ENCODE data around the gene TMEM59L. TPM values are rescaled to one million over a fixed set of nuclear protein-coding genes. Genes with fewer than 3 reads are reported as not detected.

Gene TMEM59L
- polyA plus RNA-seq (2013), result not detected

- peaks cover 0 to 31% (median 23%) of the 10 kb centered on the region in 4 experiments for H3K4me1 ChIP-seq (ENCODE audit: control extremely low read depth in 1 of 4, control insufficient read depth in 4 of 4, insufficient read depth in 4 of 4, low read length in 3 of 4)
- H3K36me3 ChIP-seq (ENCODE audit: control insufficient read depth in 4 of 4, insufficient read depth in 4 of 4, low read length in 3 of 4), result no peaks in the 10 kb centered on the region
- H3K27ac ChIP-seq (ENCODE audit: insufficient read depth in 1 of 2, low read depth in 1 of 2, low read length in 2 of 2, poor library complexity in 1 of 2, severe bottlenecking in 2 of 2), result no peak within 1 kb of the TSS
- peak within 1 kb of the TSS in 5 of 7 experiments; percentile 25 to 59 (median 52) for H3K4me3 ChIP-seq (ENCODE audit: control insufficient read depth in 1 of 7, extremely low read depth in 1 of 7, insufficient read depth in 4 of 7, low read depth in 2 of 7, low read length in 6 of 7)
- CTCF ChIA-PET, result interaction anchor here (1.6 to 1.7 kb wide), 2 partner anchors 25 to 162 kb away, joined by 3 read pairs; partner anchors contain the start of gene REX1BD
- peaks cover 9 to 97% (median 44%) of the 10 kb centered on the region in 5 experiments for H3K27me3 ChIP-seq (replicated peaks in 2 of 5; ENCODE audit: control insufficient read depth in 4 of 5, insufficient read depth in 5 of 5, low read length in 4 of 5)
- peaks cover 0 to 6% (median 0%) of the 10 kb centered on the region in 5 experiments for H3K9me3 ChIP-seq (ENCODE audit: control extremely low read depth in 1 of 5, control insufficient read depth in 4 of 5, insufficient read depth in 2 of 5, low read depth in 1 of 5, low read length in 4 of 5)
- DNase-seq, result peak in 2 of 3 donors; percentile 82 to 88
- POLR2A ChIA-PET, result no interaction called here
- WGBS (ENCODE audit: insufficient coverage), result 1% methylated on average over 59 of the region's 70 CpGs
Observed at GRCh38 chr19:18612772-18613588, at the start of gene TMEM59L. TSS of gene TMEM59L (plus strand) at chr19:18612870. CDS start at chr19:18612959, 89 bp downstream.

GRCh38 chr19:18566953-18567352 lies 45.7 kb upstream of the TMEM59L start:
- no peak for DNase-seq
- Histone ChIP-seq H3K36me3 (ENCODE audit: control insufficient read depth in 4 of 4, insufficient read depth in 4 of 4, low read length in 3 of 4) (peaks cover 22 to 72% (median 49%) of the 10 kb centered on the region in 4 experiments), H3K27ac (ENCODE audit: insufficient read depth in 1 of 2, low read depth in 1 of 2, low read length in 2 of 2, poor library complexity in 1 of 2, severe bottlenecking in 2 of 2) (no peak overlapping the region), H3K4me1 (ENCODE audit: control extremely low read depth in 1 of 4, control insufficient read depth in 4 of 4, insufficient read depth in 4 of 4, low read length in 3 of 4) (peaks cover 0 to 7% (median 5%) of the 10 kb centered on the region in 4 experiments), H3K4me3 (ENCODE audit: control insufficient read depth in 1 of 7, extremely low read depth in 1 of 7, insufficient read depth in 4 of 7, low read depth in 2 of 7, low read length in 6 of 7) (no peak overlapping the region), H3K9me3 (ENCODE audit: control extremely low read depth in 1 of 5, control insufficient read depth in 4 of 5, insufficient read depth in 2 of 5, low read depth in 1 of 5, low read length in 4 of 5) (no peaks in the 10 kb centered on the region), H3K27me3 (replicated peaks in 2 of 5; ENCODE audit: control insufficient read depth in 4 of 5, insufficient read depth in 5 of 5, low read length in 4 of 5) (no peaks in the 10 kb centered on the region)
- CTCF ChIA-PET, result interaction anchor here (1.1 to 1.2 kb wide), 2 partner anchors 10 to 23 kb away, joined by 3 read pairs; partner anchors contain the start of gene KXD1
- WGBS (ENCODE audit: insufficient coverage), result 100% methylated on average over 4 of the region's 8 CpGs
- POLR2A ChIA-PET, result no interaction called here

GRCh38 chr19:18568367-18568766 lies 44.3 kb upstream of the TMEM59L start:
- ChIA-PET CTCF (no interaction called here), POLR2A (no interaction called here)
- no peaks in the 10 kb centered on the region for H3K9me3 ChIP-seq (ENCODE audit: control extremely low read depth in 1 of 5, control insufficient read depth in 4 of 5, insufficient read depth in 2 of 5, low read depth in 1 of 5, low read length in 4 of 5)
- 96% methylated on average over 14 of the region's 15 CpGs for WGBS (ENCODE audit: insufficient coverage)
- no peaks in the 10 kb centered on the region for H3K27me3 ChIP-seq (replicated peaks in 2 of 5; ENCODE audit: control insufficient read depth in 4 of 5, insufficient read depth in 5 of 5, low read length in 4 of 5)
- H3K36me3 ChIP-seq (ENCODE audit: control insufficient read depth in 4 of 4, insufficient read depth in 4 of 4, low read length in 3 of 4), result peaks cover 15 to 60% (median 46%) of the 10 kb centered on the region in 4 experiments
- no peak for DNase-seq
- no peak overlapping the region for H3K27ac ChIP-seq (ENCODE audit: insufficient read depth in 1 of 2, low read depth in 1 of 2, low read length in 2 of 2, poor library complexity in 1 of 2, severe bottlenecking in 2 of 2)
- peaks cover 7 to 20% (median 16%) of the 10 kb centered on the region in 4 experiments for H3K4me1 ChIP-seq (ENCODE audit: control extremely low read depth in 1 of 4, control insufficient read depth in 4 of 4, insufficient read depth in 4 of 4, low read length in 3 of 4)
- H3K4me3 ChIP-seq (ENCODE audit: control insufficient read depth in 1 of 7, extremely low read depth in 1 of 7, insufficient read depth in 4 of 7, low read depth in 2 of 7, low read length in 6 of 7), result no peak overlapping the region

GRCh38 chr19:18571564-18572344 lies 40.9 kb upstream of the TMEM59L start, which contains the start of gene UBA52:
TSS of gene UBA52 (plus strand) at chr19:18571857. CDS start at chr19:18573301, 1,444 bp downstream.
- peaks cover 23 to 63% (median 52%) of the 10 kb centered on the region in 4 experiments for H3K36me3 ChIP-seq (ENCODE audit: control insufficient read depth in 4 of 4, insufficient read depth in 4 of 4, low read length in 3 of 4)
- H3K4me3 ChIP-seq (ENCODE audit: control insufficient read depth in 1 of 7, extremely low read depth in 1 of 7, insufficient read depth in 4 of 7, low read depth in 2 of 7, low read length in 6 of 7), result peak within 1 kb of the TSS; percentile 68 to 99 (median 95)
- no peaks in the 10 kb centered on the region for H3K27me3 ChIP-seq (replicated peaks in 2 of 5; ENCODE audit: control insufficient read depth in 4 of 5, insufficient read depth in 5 of 5, low read length in 4 of 5)
- CTCF ChIA-PET, result interaction anchor here (0.9 to 6.3 kb wide), 7 partner anchors 10 to 79 kb away, joined by 3 to 43 read pairs (median 5); partner anchors contain the start of gene REX1BD
- POLR2A ChIA-PET, result interaction anchor here (0.6 to 1.7 kb wide), 6 partner anchors 14 to 279 kb away, joined by 3 to 15 read pairs (median 4); partner anchors contain the start of genes ELL, KXD1 and REX1BD
- peak within 1 kb of the TSS; percentile 79 to 96 for H3K27ac ChIP-seq (ENCODE audit: insufficient read depth in 1 of 2, low read depth in 1 of 2, low read length in 2 of 2, poor library complexity in 1 of 2, severe bottlenecking in 2 of 2)
- H3K4me1 ChIP-seq (ENCODE audit: control extremely low read depth in 1 of 4, control insufficient read depth in 4 of 4, insufficient read depth in 4 of 4, low read length in 3 of 4), result peaks cover 7 to 22% (median 20%) of the 10 kb centered on the region in 4 experiments
- H3K9me3 ChIP-seq (ENCODE audit: control extremely low read depth in 1 of 5, control insufficient read depth in 4 of 5, insufficient read depth in 2 of 5, low read depth in 1 of 5, low read length in 4 of 5), result no peaks in the 10 kb centered on the region
- peak; percentile 98 to 99 (median 99) for DNase-seq
- under 1% methylated on average over 70 of the region's 75 CpGs for WGBS (ENCODE audit: insufficient coverage)

GRCh38 chr19:18574691-18575291 lies 37.9 kb upstream of the TMEM59L start:
- no peak overlapping the region for H3K27ac ChIP-seq (ENCODE audit: insufficient read depth in 1 of 2, low read depth in 1 of 2, low read length in 2 of 2, poor library complexity in 1 of 2, severe bottlenecking in 2 of 2)
- CTCF ChIA-PET, result interaction anchor here (6.3 kb wide), 1 partner anchor 15 kb away, joined by 43 read pairs; the partner anchor contains the start of gene REX1BD
- H3K36me3 ChIP-seq (ENCODE audit: control insufficient read depth in 4 of 4, insufficient read depth in 4 of 4, low read length in 3 of 4), result peaks cover 13 to 43% (median 30%) of the 10 kb centered on the region in 4 experiments
- peaks cover 7 to 22% (median 20%) of the 10 kb centered on the region in 4 experiments for H3K4me1 ChIP-seq (ENCODE audit: control extremely low read depth in 1 of 4, control insufficient read depth in 4 of 4, insufficient read depth in 4 of 4, low read length in 3 of 4)
- no peaks in the 10 kb centered on the region for H3K9me3 ChIP-seq (ENCODE audit: control extremely low read depth in 1 of 5, control insufficient read depth in 4 of 5, insufficient read depth in 2 of 5, low read depth in 1 of 5, low read length in 4 of 5)
- no peak for DNase-seq
- H3K4me3 ChIP-seq (ENCODE audit: control insufficient read depth in 1 of 7, extremely low read depth in 1 of 7, insufficient read depth in 4 of 7, low read depth in 2 of 7, low read length in 6 of 7), result no peak overlapping the region
- 98% methylated on average over 18 of the region's 18 CpGs for WGBS (ENCODE audit: insufficient coverage)
- POLR2A ChIA-PET, result no interaction called here
- H3K27me3 ChIP-seq (replicated peaks in 2 of 5; ENCODE audit: control insufficient read depth in 4 of 5, insufficient read depth in 5 of 5, low read length in 4 of 5), result no peaks in the 10 kb centered on the region

- Histone ChIP-seq H3K27ac (ENCODE audit: insufficient read depth in 1 of 2, low read depth in 1 of 2, low read length in 2 of 2, poor library complexity in 1 of 2, severe bottlenecking in 2 of 2) (no peak overlapping the region), H3K36me3 (ENCODE audit: control insufficient read depth in 4 of 4, insufficient read depth in 4 of 4, low read length in 3 of 4) (peaks cover 13 to 39% (median 30%) of the 10 kb centered on the region in 4 experiments), H3K4me1 (ENCODE audit: control extremely low read depth in 1 of 4, control insufficient read depth in 4 of 4, insufficient read depth in 4 of 4, low read length in 3 of 4) (peaks cover 7 to 16% (median 15%) of the 10 kb centered on the region in 4 experiments), H3K4me3 (ENCODE audit: control insufficient read depth in 1 of 7, extremely low read depth in 1 of 7, insufficient read depth in 4 of 7, low read depth in 2 of 7, low read length in 6 of 7) (no peak overlapping the region), H3K27me3 (replicated peaks in 2 of 5; ENCODE audit: control insufficient read depth in 4 of 5, insufficient read depth in 5 of 5, low read length in 4 of 5) (no peaks in the 10 kb centered on the region), H3K9me3 (ENCODE audit: control extremely low read depth in 1 of 5, control insufficient read depth in 4 of 5, insufficient read depth in 2 of 5, low read depth in 1 of 5, low read length in 4 of 5) (no peaks in the 10 kb centered on the region)
- DNase-seq, result no peak
- POLR2A ChIA-PET, result interaction anchor here (0.7 kb wide), 1 partner anchor 16 kb away, joined by 4 read pairs; no protein-coding TSS in a partner anchor
- WGBS (ENCODE audit: insufficient coverage), result 95% methylated on average over 7 of the region's 8 CpGs
- CTCF ChIA-PET, result interaction anchor here (0.6 to 2.0 kb wide), 4 partner anchors 10 to 100 kb away, joined by 3 to 10 read pairs (median 4); partner anchors contain the start of gene REX1BD
Observed at GRCh38 chr19:18576383-18576782, 36.3 kb upstream of the TMEM59L start.

Measured in common myeloid progenitor, CD34-positive (primary cell).